Brain pericyte (primary cell): Measurements from ENCODE around the gene SLIRP.
"Not testable (repeated sequence)": the region's sequence is repeated elsewhere in the genome, so short reads cannot be mapped to it uniquely, and the experiment has no call there.

Experiments used
- DNase-seq: peaks from one replicate; pipeline ENCODE4 v3.0.0-alpha.2; 2012; ENCODE audit warnings: low read depth, low spot score

SLIRP gene

GRCh38 chr14:77707724-77708408, at the start of gene SLIRP, which contains the start of gene ALKBH1:
SLIRP (plus strand) TSS chr14:77708103; CDS start chr14:77708112, 9 bp downstream.
ALKBH1 (minus strand) TSS chr14:77708023; CDS start chr14:77708004, 19 bp downstream.
- DNase-seq, result peak; percentile 17

GRCh38 chr14:77659831-77660230, 48.1 kb upstream of the SLIRP start:
- no peak for DNase-seq

- DNase-seq, result no peak
Measured at GRCh38 chr14:77660754-77661153, 47.1 kb upstream of the SLIRP start.

DNA sequence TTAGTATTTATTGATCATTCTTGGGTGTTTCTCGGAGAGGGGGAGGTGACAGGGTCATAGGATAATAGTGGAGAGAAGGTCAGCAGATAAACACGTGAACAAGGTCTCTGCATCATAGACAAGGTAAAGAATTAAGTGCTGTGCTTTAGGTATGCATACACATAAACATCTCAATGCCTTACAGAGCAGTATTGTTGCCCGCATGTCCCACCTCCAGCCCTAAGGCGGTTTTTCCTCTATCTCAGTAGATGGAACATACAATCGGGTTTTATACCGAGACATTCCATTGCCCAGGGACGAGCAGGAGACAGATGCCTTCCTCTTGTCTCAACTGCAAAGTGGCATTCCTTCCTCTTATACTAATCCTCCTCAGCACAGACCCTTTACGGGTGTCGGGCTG, 46.3 kb upstream of the SLIRP start:
- DNase-seq, result not testable (repeated sequence)

DNA sequence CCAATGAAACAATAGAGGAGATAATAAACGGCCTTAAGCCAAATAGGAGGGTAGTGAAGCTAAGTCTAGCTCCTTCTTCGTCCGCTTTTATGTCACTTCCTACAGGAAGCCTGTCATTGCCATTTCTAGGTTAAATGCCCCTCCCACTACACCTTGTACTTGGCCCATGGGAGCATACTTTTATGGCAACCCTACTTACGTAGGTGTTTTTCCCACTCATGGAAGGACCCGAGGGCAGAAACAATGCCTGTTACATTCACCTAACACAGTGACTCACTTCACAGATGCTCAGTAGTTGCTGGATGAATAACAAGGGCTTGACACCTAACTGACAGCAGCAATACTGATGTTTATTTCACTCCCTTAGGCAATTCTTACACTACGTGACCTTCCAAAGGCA, 44.6 kb upstream of the SLIRP start:
- no peak for DNase-seq

- no peak for DNase-seq
Measured at GRCh38 chr14:77667331-77667730, 40.6 kb upstream of the SLIRP start.

DNA sequence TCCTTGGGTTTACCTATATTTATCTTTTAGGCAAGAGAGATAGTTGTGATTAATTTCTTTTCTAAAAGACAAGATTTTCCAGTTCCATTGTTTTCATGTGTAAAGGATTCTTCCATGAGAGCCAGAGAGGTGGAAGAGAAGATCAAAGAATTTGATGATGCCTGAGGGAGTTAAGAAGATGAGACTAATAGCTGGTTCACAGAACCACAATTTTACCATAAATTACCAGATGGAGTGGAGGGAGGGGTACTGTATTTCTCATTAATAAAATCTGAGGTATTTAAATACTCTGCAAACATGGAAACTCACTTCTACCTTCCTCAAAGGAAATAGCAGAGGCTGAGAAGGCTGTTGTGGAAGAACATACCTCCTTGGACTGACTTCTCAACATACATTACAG, 34.7 kb upstream of the SLIRP start:
- no peak for DNase-seq

GRCh38 chr14:77674931-77675330, 33.0 kb upstream of the SLIRP start:
- DNase-seq, result no peak

DNA sequence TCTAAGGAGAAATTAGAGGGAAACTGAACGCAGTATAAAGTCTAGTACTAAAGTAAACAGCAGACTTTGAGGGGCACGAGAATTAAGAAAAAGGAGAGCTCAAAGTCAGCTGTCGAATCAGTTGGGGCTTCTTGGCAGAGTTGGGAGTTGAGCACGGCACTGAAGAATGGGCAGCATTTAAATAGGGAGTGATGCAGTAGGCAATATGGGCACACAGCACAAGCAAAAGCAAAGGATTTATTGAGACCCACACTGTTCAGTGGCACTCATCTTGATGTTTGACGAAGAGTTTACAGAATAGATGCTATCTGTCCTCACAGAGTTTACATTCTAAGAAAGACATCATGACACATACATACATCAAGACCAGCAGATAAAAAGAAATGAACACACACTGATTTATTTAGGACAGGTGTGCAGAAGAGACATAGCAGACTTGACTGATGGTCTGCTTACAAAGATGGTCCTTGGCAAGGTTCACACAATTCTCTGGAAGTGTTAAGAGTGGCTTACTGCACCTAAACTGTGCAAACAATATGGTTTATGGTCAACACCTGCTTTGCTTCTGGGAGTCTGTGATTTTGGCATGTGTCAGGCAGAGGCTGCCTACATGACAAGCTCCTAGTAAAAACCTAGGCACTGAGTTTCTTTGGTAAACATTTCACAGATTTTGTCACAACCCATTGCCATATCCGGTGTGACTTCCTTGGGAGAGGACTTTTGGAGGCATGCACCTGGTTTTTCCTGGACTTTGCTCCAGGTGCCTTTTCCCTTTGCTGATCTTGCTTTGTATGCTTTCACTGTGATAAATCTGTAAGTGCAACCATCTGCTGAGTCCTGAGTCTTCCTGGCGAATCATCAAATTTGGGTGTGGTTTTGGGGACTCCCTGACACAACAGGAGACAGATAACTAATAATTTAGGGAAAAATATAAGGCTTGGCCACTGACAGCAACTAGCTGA, 26.4 kb upstream of the SLIRP start:
- DNase-seq, result no peak

DNA sequence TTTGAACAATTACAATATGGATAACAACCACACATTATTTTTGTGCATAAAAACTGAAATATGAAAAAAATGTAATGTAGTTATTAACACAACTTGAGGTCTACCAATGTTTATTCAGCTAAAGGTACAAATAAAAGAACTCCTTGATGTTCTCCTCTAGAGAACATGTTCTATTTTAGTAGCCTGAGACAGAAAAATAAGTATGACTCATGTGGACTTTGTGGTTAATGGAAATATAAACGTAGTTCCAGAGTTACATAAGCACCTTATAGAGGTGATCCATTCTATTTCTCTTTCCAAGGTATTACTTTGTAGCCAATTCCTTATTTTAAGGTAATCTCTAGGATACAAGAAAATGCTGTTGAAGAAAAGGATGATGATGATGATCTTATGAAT, 25.7 kb upstream of the SLIRP start:
- DNase-seq, result no peak

GRCh38 chr14:77691259-77691658, 16.6 kb upstream of the SLIRP start:
- DNase-seq, result no peak

DNA sequence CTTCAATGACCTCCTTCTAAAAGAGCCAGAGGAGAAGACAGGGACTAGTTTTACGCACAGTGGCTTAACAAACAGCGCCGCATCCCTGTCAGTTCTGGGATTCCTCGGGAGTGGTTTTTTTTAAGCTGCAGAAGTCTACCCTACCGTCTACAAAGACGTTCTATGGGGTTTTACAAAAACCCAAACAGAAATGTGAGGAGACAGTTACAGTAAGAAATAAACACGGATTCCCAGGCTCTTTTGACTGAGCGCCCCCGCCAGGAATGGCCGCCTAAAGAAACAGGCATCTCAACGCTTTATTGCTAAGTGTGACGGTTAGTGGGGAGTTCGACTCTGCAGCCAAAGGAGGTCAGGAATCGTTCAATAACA, 564 bp upstream of the SLIRP start:
- DNase-seq, result peak; percentile 7

- no peak for DNase-seq
Measured at GRCh38 chr14:77708749-77709148, 846 bp downstream of the SLIRP start.

DNA sequence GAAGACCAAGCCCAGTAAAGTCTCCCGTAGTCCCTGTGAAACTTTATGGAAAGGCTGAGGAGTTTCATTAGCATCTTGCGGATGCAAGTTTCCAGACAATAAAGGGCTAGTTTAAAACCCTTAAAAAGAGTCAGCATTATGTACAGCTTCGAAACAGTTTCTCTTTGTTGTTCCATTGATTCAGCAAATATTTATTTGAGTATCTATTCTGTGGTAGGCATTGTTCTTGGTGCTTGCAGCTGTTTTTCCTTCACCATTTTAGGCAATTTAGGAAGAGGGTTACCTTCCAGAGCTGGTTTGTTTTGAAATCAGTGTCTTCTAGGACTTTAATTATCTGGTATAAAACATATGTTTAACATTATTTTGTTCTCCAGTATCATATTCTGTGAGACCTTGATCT, 1.5 kb downstream of the SLIRP start:
- DNase-seq, result no peak

GRCh38 chr14:77710364-77710763, 2.5 kb downstream of the SLIRP start:
- no peak for DNase-seq

- DNase-seq, result no peak
Measured at GRCh38 chr14:77714926-77715325, 7.0 kb downstream of the SLIRP start.

GRCh38 chr14:77717608-77718305, 9.9 kb downstream of the SLIRP start:
- no peak for DNase-seq

DNA sequence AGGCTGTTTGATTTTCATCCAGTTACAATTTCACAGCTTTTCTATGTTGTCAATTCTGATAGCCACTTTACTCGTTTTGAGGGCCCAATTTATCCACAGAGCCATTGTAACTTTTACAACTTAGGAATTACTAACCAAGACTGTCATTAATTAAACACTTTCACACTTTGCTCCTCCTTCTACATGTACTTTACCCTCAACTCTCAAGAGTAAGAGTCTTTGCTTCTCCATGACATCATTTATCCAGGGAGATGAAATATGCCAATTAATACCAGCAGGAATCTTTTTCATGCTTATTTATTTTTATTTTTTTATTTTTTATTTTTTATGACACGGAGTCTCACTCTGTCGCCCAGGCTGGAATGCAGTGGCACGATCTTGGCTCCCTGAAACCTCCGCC, 13.5 kb downstream of the SLIRP start:
- no peak for DNase-seq

DNA sequence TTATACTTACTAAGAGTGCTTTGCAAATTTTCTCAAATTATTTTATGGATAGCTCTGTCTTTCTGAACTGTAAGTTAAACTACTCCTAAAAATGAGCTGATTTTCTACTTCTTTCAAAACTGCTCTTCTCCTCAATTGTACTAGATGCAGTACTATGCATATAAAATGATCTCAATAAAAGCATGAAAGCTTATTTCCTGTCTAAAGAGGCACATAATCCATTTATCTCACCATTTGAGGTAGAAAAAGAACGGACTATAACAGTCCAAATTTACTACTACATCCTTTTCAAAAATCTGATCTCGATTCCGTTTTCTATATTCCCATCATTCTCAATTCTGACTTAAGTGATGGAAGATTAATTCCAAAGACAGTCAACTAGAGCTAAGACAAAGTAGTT, 14.4 kb downstream of the SLIRP start:
- DNase-seq, result no peak

DNA sequence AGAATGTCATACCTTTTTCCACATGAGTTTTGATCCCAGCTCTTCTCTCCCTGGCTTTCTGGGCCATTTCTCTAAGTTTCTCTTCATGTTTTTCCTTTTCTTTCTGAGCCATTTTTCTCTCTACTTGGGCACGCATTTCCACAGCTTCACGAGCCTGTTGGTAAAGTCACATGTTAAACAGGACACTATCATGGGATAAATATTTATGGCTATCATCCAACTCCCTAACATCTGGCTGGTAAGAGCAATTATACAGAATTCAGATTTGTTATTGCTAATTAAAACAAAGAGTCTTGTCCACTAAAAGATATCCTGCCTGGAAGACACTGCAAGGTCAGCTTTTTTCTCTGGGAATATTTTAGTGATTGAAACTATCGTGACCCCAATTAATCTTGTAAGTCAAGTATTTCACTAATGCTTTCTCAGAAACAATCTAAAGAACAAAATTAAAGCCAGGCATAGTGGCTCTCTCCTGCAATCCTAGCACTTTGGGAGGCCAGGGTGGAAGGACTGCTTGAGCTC, 23.1 kb downstream of the SLIRP start:
- DNase-seq, result no peak

- no peak for DNase-seq
Measured at GRCh38 chr14:77738559-77739250, 30.8 kb downstream of the SLIRP start.
